OCI-LY7 (cell line): Measurements from ENCODE around the gene PICALM.

ENCODE experiments used
- CTCF ChIP-seq: fragments of 200-600 bp; sonication (generic); conservative IDR thresholded peaks from 2 replicates; pipeline ENCODE4 v1.5.1; 2014; ENCODE audit warnings: mild to moderate bottlenecking, antibody characterized with exemption, low read length, moderate library complexity, mixed read lengths
- EZH2phosphoT487 ChIP-seq: fragments of 200-600 bp; sonication (generic); IDR thresholded peaks from 2 replicates; pipeline ENCODE4 v1.6.1; 2018; ENCODE audit warnings: low read depth, borderline replicate concordance, mild to moderate bottlenecking, mixed run types, antibody characterized with exemption, low read length, moderate library complexity, mixed read lengths

GRCh38 chr11:86043765-86044503 lies 24.9 kb downstream of the PICALM start:
- TF ChIP-seq CTCF = no peak
- TF ChIP-seq EZH2phosphoT487 = no peak
